Endothelial cell of umbilical vein (primary cell): ENCODE results near the gene ACTR1A. TPM values are rescaled to one million over a fixed set of nuclear protein-coding genes. Genes with fewer than 3 reads are reported as not detected.

ENCODE experiments used
- BruUV-seq: library from RNA; stranded (reverse); fragments of 400-500 nt; replicated peaks from 2 replicates; lab custom pipeline; 2021; lab: Mats Ljungman, UMichigan
- CTCF ChIA-PET: fragments of 300-600, 350-600 bp; sonication (Branson Sonifier 250); formaldehyde crosslinking; loops from one replicate; lab custom pipeline; 2021; ENCODE audit warnings: antibody characterized with exemption, inconsistent platforms; lab: Charles Lee
- POLR2A ChIA-PET: fragments of 300-600, 350-600 bp; sonication (Branson Sonifier 250); formaldehyde crosslinking; loops from one replicate; lab custom pipeline; 2021; ENCODE audit warnings: antibody characterized with exemption, inconsistent platforms; lab: Charles Lee
- DNase-seq: peaks from one replicate; pipeline ENCODE4 v3.0.0-alpha.2; 2011; ENCODE audit warnings: low read depth, low spot score
- FAIRE-seq: peaks from 2 replicates; lab custom pipeline; 2011; peaks lifted over from hg19 to GRCh38; lab: Jason Lieb, UNC
- H2AFZ ChIP-seq: 2 replicates; pipeline ENCODE4 v1.6.0; 2012; ENCODE audit warnings: low read depth, low read length, control low read depth, inconsistent platforms
- H3K27ac ChIP-seq: 2 replicates; pipeline ENCODE4 v1.5.1; 2011; ENCODE audit warnings: low read depth, mild to moderate bottlenecking, control low read depth, low read length, moderate library complexity; ENCODE audit not compliant: insufficient read depth
- H3K27me3 ChIP-seq, 2 experiments: 2 replicates each; pipeline versions ENCODE4 v1.6.0 to v1.6.1; 2011; ENCODE audit warnings: low read length in 2 of 2, mixed read lengths in 1 of 2; ENCODE audit not compliant: control insufficient read depth in 2 of 2, insufficient read depth in 2 of 2
- H3K36me3 ChIP-seq, 2 experiments: 2 replicates in 1 of 2; 3 replicates in 1 of 2; pipeline ENCODE4 v1.5.1; 2011; ENCODE audit warnings: low read length in 2 of 2, mild to moderate bottlenecking in 1 of 2, moderate library complexity in 1 of 2; ENCODE audit not compliant: control insufficient read depth in 2 of 2, insufficient read depth in 2 of 2; ENCODE audit errors: extremely low read depth in 1 of 2
- H3K4me1 ChIP-seq: 3 replicates; pipeline ENCODE4 v1.5.1; 2011; ENCODE audit warnings: mild to moderate bottlenecking, low read length; ENCODE audit not compliant: control insufficient read depth, insufficient read depth; ENCODE audit errors: extremely low read depth
- H3K4me2 ChIP-seq: 2 replicates; pipeline ENCODE4 v1.6.1; 2011; ENCODE audit warnings: low read length, control low read depth, mixed read lengths; ENCODE audit not compliant: insufficient read depth
- H3K4me3 ChIP-seq, 3 experiments: fragments of 200-600 bp in 1 of 3; sonication (generic), shearing (Covaris generic) in 1 of 3; replicated peaks in 1 of 3; 2 replicates each; pipeline ENCODE4 v1.5.1; 2011 to 2016; ENCODE audit warnings: control low read depth in 3 of 3, low read length in 3 of 3, mild to moderate bottlenecking in 2 of 3, inconsistent platforms in 1 of 3, low read depth in 1 of 3, moderate library complexity in 1 of 3; ENCODE audit not compliant: insufficient read depth in 1 of 3
- H3K79me2 ChIP-seq: 2 replicates; pipeline ENCODE4 v1.6.0; 2012; ENCODE audit warnings: low read length, inconsistent platforms; ENCODE audit not compliant: control insufficient read depth, insufficient read depth
- H3K9ac ChIP-seq: replicated peaks from 2 replicates; pipeline ENCODE3; 2011; ENCODE audit warnings: low read length, control low read depth; ENCODE audit not compliant: insufficient read depth; ENCODE audit errors: extremely low read depth
- H3K9me1 ChIP-seq: replicated peaks from 3 replicates; pipeline ENCODE4 v1.6.0; 2011; ENCODE audit warnings: mild to moderate bottlenecking, low read length; ENCODE audit not compliant: control insufficient read depth, insufficient read depth; ENCODE audit errors: extremely low read depth
- H3K9me3 ChIP-seq: replicated peaks from 2 replicates; pipeline ENCODE4 v1.5.1; 2012; ENCODE audit warnings: low read length, inconsistent platforms; ENCODE audit not compliant: control insufficient read depth, insufficient read depth
- H4K20me1 ChIP-seq: replicated peaks from 2 replicates; pipeline ENCODE3; 2011; ENCODE audit warnings: mild to moderate bottlenecking, low read length; ENCODE audit not compliant: control insufficient read depth, insufficient read depth; ENCODE audit errors: extremely low read depth
- POLR2AphosphoS5 ChIP-seq: IDR thresholded peaks from 2 replicates; pipeline ENCODE4 v1.6.1; 2012; ENCODE audit warnings: low read depth, mild to moderate bottlenecking, control low read depth, low read length, moderate library complexity; ENCODE audit not compliant: insufficient read depth
- dilution Hi-C: fragments of 300-500 bp; cut with MboI; formaldehyde crosslinking; loops from one replicate; pipeline ENCODE4 v1.15.0; 2019; ENCODE audit warnings: low sequenced_read_pairs; ENCODE audit not compliant: extremely low pct_ligation_motif_present
- intact Hi-C: fragments of 100-400 bp; cut with micrococcal nuclease; formaldehyde crosslinking; loops from one replicate; pipeline ENCODE4 v1.10.0; 2022
- polyA plus RNA-seq, 4 experiments: library from polyadenylated mRNA; depleted of rRNA in 3 of 4; stranded (reverse) in 3 of 4; unstranded in 1 of 4; fragments of >200 nt; gene quantifications; 2 replicates each; pipeline versions ENCODE4 v1.2.1 to v1.2.3, GENCODE V29; 2011 to 2012; ENCODE audit warnings: missing spikeins in 1 of 4
- total RNA-seq: library from RNA; stranded (reverse); gene quantifications from 2 replicates; pipeline ENCODE4 v1.2.3, GENCODE V29; 2021
- TF ChIP-seq, protein P1 (sequence below), 2 donors: IDR thresholded peaks; 1 replicate in 1 of 2; 2 replicates in 1 of 2; pipeline ENCODE4 v1.5.1; 2011; ENCODE audit warnings: low read length in 2 of 2, mild to moderate bottlenecking in 2 of 2, moderate library complexity in 2 of 2, control low read depth in 1 of 2, inconsistent platforms in 1 of 2, low read depth in 1 of 2; ENCODE audit not compliant: insufficient read depth in 1 of 2; ENCODE audit errors: extremely low read depth in 1 of 2

Gene ACTR1A
- total and polyA plus RNA-seq, 2 donors (not counting 3 experiments of a cell fraction or from before 2014, with no cell fraction given): 155 to 164 TPM

DNA sequence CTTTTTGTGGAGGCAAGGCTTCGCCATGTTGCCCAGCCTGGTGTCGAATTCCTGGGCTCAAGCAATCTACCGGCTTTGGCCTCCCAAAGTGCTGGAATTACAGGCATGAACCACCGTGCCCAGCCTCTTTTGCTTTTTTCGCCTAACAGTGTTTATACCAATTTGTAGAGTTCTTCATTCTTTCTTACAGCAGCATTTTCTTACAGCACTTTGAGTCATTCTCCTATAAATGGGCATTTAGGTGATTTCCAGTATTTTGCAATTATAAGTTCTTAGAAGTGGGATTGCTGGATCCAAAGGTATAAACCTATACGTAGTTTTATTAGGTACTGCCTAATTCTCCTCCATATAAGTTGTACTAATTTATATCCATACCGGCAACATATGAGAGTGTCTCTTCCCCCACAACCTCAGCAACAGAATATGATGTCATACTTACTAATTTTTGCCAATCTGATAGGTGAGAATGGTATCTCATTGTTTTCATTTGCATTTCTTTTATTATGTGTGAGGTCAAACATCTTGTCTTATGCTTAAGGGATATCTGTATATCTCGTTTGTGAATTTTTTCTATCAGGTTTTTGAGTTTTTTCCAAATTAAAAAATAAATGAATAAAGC lies 40.4 kb upstream of the ACTR1A start:
- Histone ChIP-seq H3K27me3 (no peaks in the 10 kb centered on the region), H3K27ac (no peak overlapping the region), H4K20me1 (no peaks in the 10 kb centered on the region), H3K9me1 (no peaks in the 10 kb centered on the region), H3K9ac (no peak overlapping the region), H3K9me3 (no peaks in the 10 kb centered on the region), H3K4me3 (no peak overlapping the region), H3K4me2 (no peak overlapping the region), H3K4me1 (no peaks in the 10 kb centered on the region), H3K36me3 (no peaks in the 10 kb centered on the region), H3K79me2 (no peaks in the 10 kb centered on the region), H2AFZ (no peak overlapping the region)
- FAIRE-seq: no peak
- ChIA-PET CTCF (no interaction called here), POLR2A (no interaction called here)
- no peak for DNase-seq
- intact Hi-C loops (no loop called here), dilution Hi-C loops (no loop called here)
- no TSS peak for BruUV-seq
- TF ChIP-seq, protein P1, sequence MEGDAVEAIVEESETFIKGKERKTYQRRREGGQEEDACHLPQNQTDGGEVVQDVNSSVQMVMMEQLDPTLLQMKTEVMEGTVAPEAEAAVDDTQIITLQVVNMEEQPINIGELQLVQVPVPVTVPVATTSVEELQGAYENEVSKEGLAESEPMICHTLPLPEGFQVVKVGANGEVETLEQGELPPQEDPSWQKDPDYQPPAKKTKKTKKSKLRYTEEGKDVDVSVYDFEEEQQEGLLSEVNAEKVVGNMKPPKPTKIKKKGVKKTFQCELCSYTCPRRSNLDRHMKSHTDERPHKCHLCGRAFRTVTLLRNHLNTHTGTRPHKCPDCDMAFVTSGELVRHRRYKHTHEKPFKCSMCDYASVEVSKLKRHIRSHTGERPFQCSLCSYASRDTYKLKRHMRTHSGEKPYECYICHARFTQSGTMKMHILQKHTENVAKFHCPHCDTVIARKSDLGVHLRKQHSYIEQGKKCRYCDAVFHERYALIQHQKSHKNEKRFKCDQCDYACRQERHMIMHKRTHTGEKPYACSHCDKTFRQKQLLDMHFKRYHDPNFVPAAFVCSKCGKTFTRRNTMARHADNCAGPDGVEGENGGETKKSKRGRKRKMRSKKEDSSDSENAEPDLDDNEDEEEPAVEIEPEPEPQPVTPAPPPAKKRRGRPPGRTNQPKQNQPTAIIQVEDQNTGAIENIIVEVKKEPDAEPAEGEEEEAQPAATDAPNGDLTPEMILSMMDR (IDR thresholded peaks at IDR 0.05; ENCODE audit: extremely low read depth in 1 of 2, insufficient read depth in 1 of 2, low read depth in 1 of 2, low read length in 2 of 2): no peak

DNA sequence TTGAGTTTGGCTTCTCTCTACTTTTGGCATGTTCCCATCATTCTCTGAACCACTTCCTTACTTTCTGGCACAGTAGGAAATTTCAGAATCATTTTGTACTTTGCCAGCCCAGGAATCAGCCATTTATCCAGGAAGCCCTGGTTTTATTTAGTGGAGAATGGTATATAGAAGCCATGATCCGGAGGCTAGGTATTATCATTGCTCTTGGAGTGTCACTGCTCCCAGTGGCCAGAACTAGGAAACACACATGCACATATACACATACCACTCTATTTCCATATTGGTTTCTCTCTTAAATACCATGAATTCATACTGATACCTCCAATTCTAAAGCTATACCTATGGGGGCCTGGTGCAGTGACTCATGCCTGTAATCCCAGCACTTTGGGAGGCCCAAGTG lies 37.5 kb upstream of the ACTR1A start:
- DNase-seq: peak; percentile 10
- no peaks in the 10 kb centered on the region for H3K79me2 ChIP-seq
- no peak overlapping the region for H2AFZ ChIP-seq
- dilution Hi-C loops (no loop called here), intact Hi-C loops (no loop called here)
- ChIA-PET POLR2A (no interaction called here), CTCF (interaction anchor here (1.1 kb wide), 1 partner anchor 44 kb away, joined by 4 read pairs; no protein-coding TSS in a partner anchor)
- no peaks in the 10 kb centered on the region for H3K27me3 ChIP-seq
- FAIRE-seq: peak; percentile 58
- H3K9ac ChIP-seq: no peak overlapping the region
- H3K4me3 ChIP-seq: no peak overlapping the region
- TF ChIP-seq, protein P1 (IDR thresholded peaks at IDR 0.05; ENCODE audit: extremely low read depth in 1 of 2, insufficient read depth in 1 of 2, low read depth in 1 of 2, low read length in 2 of 2): peak; percentile 15 to 40
- no peak for TF ChIP-seq POLR2AphosphoS5
- H3K27ac ChIP-seq: no peak overlapping the region
- H3K4me2 ChIP-seq: no peak overlapping the region
- no peaks in the 10 kb centered on the region for H3K9me3 ChIP-seq
- BruUV-seq: no TSS peak
- H4K20me1 ChIP-seq: no peaks in the 10 kb centered on the region
- no peaks in the 10 kb centered on the region for H3K4me1 ChIP-seq
- peaks cover 0 to 2% of the 10 kb centered on the region in 2 experiments for H3K36me3 ChIP-seq
- no peaks in the 10 kb centered on the region for H3K9me1 ChIP-seq
